NCI-H345 (cell line): ENCODE measurements around the gene GYS1.
"Not testable (repeated sequence)": the region's sequence is repeated elsewhere in the genome, so short reads cannot be mapped to it uniquely, and the experiment has no call there.

Source experiments
- DNase-seq: peaks from one replicate; lab custom pipeline; 2025; lab: John Stamatoyannopoulos, UW

GYS1 gene

GRCh38 chr19:48993175-48994034 is at the start of gene GYS1, which contains the start of gene RUVBL2:
TSS of gene GYS1 (minus strand) at chr19:48993309. CDS start at chr19:48993112, 197 bp downstream.
TSS of gene RUVBL2 (plus strand) at chr19:48993887. CDS start at chr19:48993912, 25 bp downstream.
- peak; percentile 97 for DNase-seq

GRCh38 chr19:49042666-49043065 is 49.6 kb upstream of the GYS1 start:
- DNase-seq: not testable (repeated sequence)

GRCh38 chr19:49042177-49042576 is 49.1 kb upstream of the GYS1 start:
- DNase-seq: no peak

- DNase-seq: not testable (repeated sequence)
Measured at GRCh38 chr19:49039736-49040135, 46.6 kb upstream of the GYS1 start.

GRCh38 chr19:49038557-49039276 is 45.6 kb upstream of the GYS1 start:
- DNase-seq: not testable (repeated sequence)

- not testable (repeated sequence) for DNase-seq
Measured at GRCh38 chr19:49038111-49038510, 45.0 kb upstream of the GYS1 start.

- DNase-seq: not testable (repeated sequence)
Measured at GRCh38 chr19:49036815-49037214, 43.7 kb upstream of the GYS1 start, which contains the start of gene CGB1. TSS of gene CGB1 (minus strand) at chr19:49036895. CDS start at chr19:49036711, 184 bp downstream.

GRCh38 chr19:49031642-49032301 is 38.7 kb upstream of the GYS1 start, which contains the start of gene CGB2:
TSS of gene CGB2 (plus strand) at chr19:49031890. CDS start at chr19:49032096, 206 bp downstream.
- DNase-seq: not testable (repeated sequence)

GRCh38 chr19:49030323-49030722 is 37.2 kb upstream of the GYS1 start:
- DNase-seq: not testable (repeated sequence)

- not testable (repeated sequence) for DNase-seq
Measured at GRCh38 chr19:49029749-49030148, 36.6 kb upstream of the GYS1 start.

GRCh38 chr19:49028686-49029085 is 35.6 kb upstream of the GYS1 start:
- DNase-seq: not testable (repeated sequence)

- DNase-seq: not testable (repeated sequence)
Measured at GRCh38 chr19:49025599-49025998, 32.5 kb upstream of the GYS1 start.

GRCh38 chr19:49025088-49025487 is 32.0 kb upstream of the GYS1 start:
- DNase-seq: not testable (repeated sequence)

GRCh38 chr19:49024233-49024632 is 31.1 kb upstream of the GYS1 start, which contains the start of gene CGB3:
TSS of gene CGB3 (minus strand) at chr19:49024333. CDS start at chr19:49023971, 362 bp downstream.
- DNase-seq: not testable (repeated sequence)

- no peak for DNase-seq
Measured at GRCh38 chr19:49022116-49022515, 29.0 kb upstream of the GYS1 start.

GRCh38 chr19:49020931-49021895 is 28.1 kb upstream of the GYS1 start:
- DNase-seq: no peak

- DNase-seq: no peak
Measured at GRCh38 chr19:49020342-49020741, 27.2 kb upstream of the GYS1 start.

GRCh38 chr19:49019242-49019932 is 26.3 kb upstream of the GYS1 start:
- peak; percentile 47 for DNase-seq

GRCh38 chr19:49018388-49019241 is 25.5 kb upstream of the GYS1 start:
- DNase-seq: not testable (repeated sequence)
